GM06990 (cell line): ENCODE measurements around the gene FAM184B.

ENCODE experiments used
- DNase-seq: peaks from one replicate; pipeline ENCODE4 v3.0.0-alpha.2; 2011; ENCODE audit not compliant: insufficient read length; ENCODE audit errors: extremely low read depth
- H3K27me3 ChIP-seq: replicated peaks from 2 replicates; pipeline ENCODE4 v1.6.0; 2011; ENCODE audit warnings: low read length; ENCODE audit not compliant: control insufficient read depth, insufficient read depth
- H3K36me3 ChIP-seq: 2 replicates; pipeline ENCODE4 v1.5.1; 2011; ENCODE audit warnings: low read length; ENCODE audit not compliant: control insufficient read depth, insufficient read depth
- H3K4me3 ChIP-seq: replicated peaks from 2 replicates; pipeline ENCODE4 v1.5.1; 2011; ENCODE audit warnings: low read depth, mild to moderate bottlenecking, control low read depth, low read length
- TF ChIP-seq, protein P1 (sequence below): IDR thresholded peaks from 2 replicates; pipeline ENCODE4 v1.5.1; 2011; ENCODE audit warnings: low read length, control low read depth, mild to moderate bottlenecking, inconsistent platforms; ENCODE audit not compliant: insufficient read depth, poor library complexity, severe bottlenecking

The FAM184B gene

DNA sequence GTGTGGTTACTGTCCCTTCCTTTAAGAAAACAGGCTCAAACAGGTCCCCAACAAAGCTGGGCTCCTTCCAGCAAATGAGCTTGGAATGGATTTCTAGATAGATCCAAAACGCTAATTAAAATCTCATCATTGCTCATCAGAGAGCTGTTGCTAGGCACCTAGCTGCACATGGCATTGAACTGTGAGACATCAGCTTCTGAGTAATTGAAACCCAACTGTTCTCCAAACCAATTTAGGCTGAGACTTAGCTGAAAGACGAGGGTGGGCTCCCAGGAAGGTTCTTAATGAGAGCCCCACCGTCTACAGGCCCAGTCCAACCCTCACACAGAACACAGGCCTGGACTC is 59.1 kb downstream of the FAM184B start:
- Histone ChIP-seq H3K4me3 (no peak overlapping the region), H3K27me3 (no peaks in the 10 kb centered on the region), H3K36me3 (no peaks in the 10 kb centered on the region)
- DNase-seq: no peak
- TF ChIP-seq, protein P1, sequence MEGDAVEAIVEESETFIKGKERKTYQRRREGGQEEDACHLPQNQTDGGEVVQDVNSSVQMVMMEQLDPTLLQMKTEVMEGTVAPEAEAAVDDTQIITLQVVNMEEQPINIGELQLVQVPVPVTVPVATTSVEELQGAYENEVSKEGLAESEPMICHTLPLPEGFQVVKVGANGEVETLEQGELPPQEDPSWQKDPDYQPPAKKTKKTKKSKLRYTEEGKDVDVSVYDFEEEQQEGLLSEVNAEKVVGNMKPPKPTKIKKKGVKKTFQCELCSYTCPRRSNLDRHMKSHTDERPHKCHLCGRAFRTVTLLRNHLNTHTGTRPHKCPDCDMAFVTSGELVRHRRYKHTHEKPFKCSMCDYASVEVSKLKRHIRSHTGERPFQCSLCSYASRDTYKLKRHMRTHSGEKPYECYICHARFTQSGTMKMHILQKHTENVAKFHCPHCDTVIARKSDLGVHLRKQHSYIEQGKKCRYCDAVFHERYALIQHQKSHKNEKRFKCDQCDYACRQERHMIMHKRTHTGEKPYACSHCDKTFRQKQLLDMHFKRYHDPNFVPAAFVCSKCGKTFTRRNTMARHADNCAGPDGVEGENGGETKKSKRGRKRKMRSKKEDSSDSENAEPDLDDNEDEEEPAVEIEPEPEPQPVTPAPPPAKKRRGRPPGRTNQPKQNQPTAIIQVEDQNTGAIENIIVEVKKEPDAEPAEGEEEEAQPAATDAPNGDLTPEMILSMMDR: no peak

DNA sequence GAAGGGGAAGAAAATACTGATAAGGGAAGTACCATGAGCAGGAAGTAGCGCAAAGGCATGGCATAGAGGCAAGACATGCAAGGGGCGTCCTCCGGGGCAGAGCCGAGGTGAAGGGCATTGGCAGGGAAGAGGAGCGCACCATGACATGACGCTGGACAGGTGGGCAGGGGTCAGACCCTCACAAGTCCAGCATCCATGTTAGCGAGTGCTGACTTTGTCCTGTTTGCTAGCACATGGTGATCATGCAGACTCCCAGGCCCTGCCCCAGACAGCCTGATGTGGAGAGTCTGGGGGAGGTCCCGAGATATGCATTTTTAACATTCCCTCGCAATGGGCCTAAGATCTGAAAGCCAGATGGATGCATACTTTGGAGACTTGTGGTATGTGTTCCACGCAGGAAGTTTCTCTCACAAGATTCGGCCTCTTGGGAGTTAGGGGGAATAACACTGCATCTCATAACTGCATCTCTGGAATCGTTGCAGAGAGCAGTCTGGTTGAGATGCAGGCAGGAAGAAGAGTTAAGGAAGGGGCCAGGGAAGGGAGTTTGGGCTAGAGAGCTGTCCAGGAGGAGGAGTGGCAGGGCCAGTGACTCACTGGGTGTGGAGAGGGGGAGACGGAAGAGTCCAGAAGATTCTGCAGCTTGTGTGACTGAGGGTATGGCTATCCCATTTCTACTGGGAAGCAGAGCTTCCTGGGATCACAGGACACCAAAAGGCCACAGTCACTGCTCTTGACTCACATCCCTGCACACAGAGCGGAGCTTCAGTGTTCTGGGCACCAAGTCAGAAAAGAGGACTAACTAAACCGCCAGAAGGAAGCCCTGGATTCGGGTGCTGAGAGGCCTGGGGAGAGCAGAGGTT is 59.7 kb downstream of the FAM184B start:
- Histone ChIP-seq H3K4me3 (no peak overlapping the region), H3K36me3 (no peaks in the 10 kb centered on the region), H3K27me3 (no peaks in the 10 kb centered on the region)
- no peak for DNase-seq
- TF ChIP-seq, protein P1: no peak

DNA sequence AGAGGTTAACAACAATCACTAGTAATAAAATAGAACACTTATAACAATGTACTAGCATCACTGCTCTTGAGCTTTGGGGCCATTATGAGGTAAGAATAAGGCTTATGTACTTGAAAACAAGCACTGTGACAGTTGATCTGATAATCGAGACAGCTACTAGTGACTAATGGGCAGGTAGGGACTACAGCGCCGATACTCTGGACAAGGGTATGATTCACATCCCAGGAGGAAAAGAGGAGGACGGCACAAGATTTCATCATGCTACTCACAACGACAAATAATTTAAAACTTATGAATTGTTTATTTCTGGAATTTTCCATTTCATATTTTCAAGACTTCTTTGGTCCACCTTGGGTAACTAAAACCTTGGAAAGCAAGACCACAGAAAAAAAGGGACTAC is 62.3 kb downstream of the FAM184B start:
- H3K27me3 ChIP-seq: no peaks in the 10 kb centered on the region
- TF ChIP-seq, protein P1: no peak
- H3K4me3 ChIP-seq: no peak overlapping the region
- no peak for DNase-seq
- no peaks in the 10 kb centered on the region for H3K36me3 ChIP-seq

DNA sequence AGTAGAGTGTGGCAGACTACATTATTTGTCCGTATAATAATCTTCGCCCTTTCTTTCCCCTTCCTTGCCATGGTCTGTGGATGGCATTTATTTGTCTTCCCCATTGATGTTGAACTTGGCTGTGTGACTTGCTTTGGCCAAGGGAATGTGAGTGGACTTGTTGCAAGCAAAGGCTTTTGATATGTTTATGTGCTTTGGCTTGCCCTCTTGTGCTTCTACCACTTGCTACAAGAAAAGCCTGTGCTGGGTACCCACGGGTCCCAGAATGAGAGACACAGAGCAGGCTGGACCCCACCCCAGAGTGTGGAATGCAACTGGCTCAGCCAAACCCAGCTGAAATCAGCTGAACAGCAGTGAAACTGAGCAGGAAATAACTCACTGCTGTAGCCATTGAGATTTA is 63.0 kb downstream of the FAM184B start:
- Histone ChIP-seq H3K4me3 (no peak overlapping the region), H3K27me3 (no peaks in the 10 kb centered on the region), H3K36me3 (no peaks in the 10 kb centered on the region)
- TF ChIP-seq, protein P1: no peak
- DNase-seq: no peak

DNA sequence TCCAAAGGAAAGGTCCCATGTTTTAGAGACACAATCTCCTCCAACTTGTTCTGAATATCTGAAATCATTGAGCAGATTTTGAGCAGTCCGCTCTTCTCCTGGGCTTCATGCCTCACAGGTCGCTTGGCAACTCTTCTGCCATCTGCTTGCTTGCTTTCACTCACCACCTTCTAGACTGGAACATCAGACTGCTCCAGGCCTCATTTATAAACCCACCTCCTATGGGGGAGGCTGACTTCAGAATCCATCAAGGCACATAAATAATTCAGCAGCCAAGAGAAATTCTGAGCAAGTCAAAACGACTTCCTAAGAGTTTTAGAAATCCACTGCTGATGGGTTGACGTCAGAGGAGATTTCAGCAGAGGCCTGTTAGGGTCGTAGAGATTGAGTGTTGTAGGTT is 64.1 kb downstream of the FAM184B start:
- no peak overlapping the region for H3K4me3 ChIP-seq
- no peak for DNase-seq
- no peaks in the 10 kb centered on the region for H3K27me3 ChIP-seq
- H3K36me3 ChIP-seq: no peaks in the 10 kb centered on the region
- TF ChIP-seq, protein P1: no peak

DNA sequence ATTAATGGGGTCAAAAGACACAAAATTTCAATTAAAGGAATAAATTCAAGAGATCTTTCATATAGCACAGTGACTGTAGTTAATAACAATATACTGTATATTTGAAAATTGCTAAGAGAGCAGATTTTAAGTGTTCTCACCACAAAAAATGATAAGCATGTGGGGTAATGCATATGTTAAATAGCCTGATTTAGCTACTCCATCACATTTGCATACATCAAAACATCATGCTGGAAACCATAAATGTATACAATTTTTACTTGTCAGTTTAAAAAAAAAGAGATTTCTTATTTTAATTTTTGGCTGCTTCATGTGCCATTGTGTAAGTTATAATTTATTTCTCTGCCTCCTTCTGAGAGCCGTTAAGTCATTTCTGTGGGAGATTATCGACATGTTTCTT is 65.9 kb downstream of the FAM184B start:
- TF ChIP-seq, protein P1: no peak
- no peak for DNase-seq
- Histone ChIP-seq H3K27me3 (no peaks in the 10 kb centered on the region), H3K36me3 (no peaks in the 10 kb centered on the region), H3K4me3 (no peak overlapping the region)
